Measurements from ENCODE around the gene UBA3. TPM values are rescaled to one million over a fixed set of nuclear protein-coding genes. Genes with fewer than 3 reads are reported as not detected.

UBA3 gene
- total RNA-seq, 4 donors from 2014 or later, result 39.1 to 78.8 (median 42.6) TPM

DNA sequence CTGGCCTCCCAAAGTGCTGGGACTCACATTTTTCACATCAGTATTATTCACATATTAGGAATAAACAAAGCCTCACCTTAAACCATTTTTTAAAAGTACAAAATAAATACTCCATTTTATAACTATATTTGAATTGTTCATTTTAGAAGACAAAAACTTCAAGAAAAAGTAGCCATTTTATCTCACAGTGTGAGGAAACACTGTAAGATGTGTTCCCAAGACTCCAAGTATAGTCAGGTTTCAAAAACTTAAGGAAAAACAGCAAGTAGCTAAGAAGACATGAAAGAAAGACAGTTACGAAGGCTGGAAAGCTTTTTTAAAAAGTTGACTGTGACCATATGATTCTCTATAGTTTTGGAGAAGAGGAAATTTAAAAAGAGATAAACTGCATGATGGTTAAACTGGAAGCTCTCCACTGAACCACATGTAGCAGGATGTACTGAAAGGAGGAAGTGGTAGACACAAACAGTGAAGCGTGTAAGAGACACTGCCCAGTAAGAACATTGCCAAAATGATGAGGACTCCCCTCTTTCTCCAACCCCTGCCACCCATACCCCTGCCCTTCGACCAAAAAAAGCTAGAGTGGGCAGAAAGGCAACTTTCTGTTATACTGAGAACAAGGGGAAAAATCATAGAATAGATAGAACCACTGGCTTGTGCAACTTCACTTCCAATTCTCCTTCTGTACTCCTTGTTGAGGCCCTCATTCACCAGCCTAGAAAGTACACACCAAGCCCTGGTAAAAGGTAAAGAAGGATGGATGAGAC, 21.8 kb downstream of the UBA3 start:
- ATAC-seq (ENCODE audit: low FRiP score) (no peak), DNase-seq (ENCODE audit: low spot score) (no peak)
- TF ChIP-seq, protein P1, sequence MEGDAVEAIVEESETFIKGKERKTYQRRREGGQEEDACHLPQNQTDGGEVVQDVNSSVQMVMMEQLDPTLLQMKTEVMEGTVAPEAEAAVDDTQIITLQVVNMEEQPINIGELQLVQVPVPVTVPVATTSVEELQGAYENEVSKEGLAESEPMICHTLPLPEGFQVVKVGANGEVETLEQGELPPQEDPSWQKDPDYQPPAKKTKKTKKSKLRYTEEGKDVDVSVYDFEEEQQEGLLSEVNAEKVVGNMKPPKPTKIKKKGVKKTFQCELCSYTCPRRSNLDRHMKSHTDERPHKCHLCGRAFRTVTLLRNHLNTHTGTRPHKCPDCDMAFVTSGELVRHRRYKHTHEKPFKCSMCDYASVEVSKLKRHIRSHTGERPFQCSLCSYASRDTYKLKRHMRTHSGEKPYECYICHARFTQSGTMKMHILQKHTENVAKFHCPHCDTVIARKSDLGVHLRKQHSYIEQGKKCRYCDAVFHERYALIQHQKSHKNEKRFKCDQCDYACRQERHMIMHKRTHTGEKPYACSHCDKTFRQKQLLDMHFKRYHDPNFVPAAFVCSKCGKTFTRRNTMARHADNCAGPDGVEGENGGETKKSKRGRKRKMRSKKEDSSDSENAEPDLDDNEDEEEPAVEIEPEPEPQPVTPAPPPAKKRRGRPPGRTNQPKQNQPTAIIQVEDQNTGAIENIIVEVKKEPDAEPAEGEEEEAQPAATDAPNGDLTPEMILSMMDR (IDR thresholded peaks at IDR 0.05), result no peak

DNA sequence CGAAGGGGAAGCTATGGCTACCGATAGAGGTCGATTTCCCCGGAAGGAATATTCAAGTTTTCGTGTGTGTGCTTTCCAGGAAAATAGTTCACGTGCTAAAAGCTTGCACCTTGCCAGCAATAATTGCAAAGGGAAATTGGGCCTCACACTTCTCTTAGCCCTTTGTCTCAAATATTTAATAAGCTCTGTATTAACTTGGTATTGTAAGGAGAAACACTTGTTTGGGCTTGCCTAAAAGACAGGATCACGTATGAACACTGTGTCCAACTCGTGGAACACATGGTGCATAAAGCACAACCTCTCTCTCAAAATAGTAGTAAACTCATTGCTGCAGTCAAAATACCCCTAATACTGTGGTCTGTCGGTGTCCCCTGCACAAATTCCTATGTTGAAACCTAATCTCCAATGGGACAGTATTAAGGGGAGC, 27.7 kb downstream of the UBA3 start:
- peak; percentile 6 for ATAC-seq (ENCODE audit: low FRiP score)
- TF ChIP-seq, protein P1 (IDR thresholded peaks at IDR 0.05), result no peak

DNA sequence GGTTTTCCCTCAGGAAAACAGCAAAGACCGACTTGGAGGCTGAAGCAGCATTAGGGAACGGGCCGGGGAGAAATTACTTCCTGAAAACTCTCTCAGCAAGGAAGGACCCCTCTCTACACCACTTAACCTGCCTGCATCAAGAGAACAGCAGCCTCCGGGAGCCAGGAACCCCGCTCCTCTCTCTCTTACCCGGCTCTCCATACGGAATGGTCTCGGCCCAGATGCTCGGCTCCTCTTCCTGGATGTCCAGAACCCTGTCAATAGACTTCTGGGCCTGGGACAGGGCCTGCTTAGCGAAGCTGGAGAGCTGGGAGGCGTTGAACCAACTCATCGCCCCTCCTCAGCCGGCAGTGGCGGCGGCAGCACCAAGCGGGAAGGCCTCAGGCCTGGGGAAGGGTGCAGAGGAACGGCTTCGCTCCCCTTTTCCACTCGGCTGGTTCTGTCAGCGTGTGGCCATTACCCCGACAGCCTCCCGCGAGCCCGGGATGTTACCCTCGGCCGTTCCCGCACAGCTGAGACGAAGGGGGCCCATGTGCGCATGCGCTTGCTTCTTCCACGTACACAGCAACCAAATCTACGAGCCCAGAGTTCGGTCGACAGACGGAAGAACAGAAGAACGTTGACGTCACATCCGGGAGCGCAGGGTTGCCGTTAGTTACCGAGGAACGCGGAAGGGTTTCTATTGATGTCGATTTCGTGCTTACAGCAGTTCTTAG, 28.3 kb downstream of the UBA3 start, which contains the start of gene TMF1:
Gene TMF1 (minus strand): TSS at position 578 of the 716 bp plus-strand sequence. CDS start 247 bp downstream, at position 331.
- ATAC-seq (ENCODE audit: low FRiP score) (peak; percentile 99), DNase-seq (ENCODE audit: low spot score) (peak; percentile 98)
- TF ChIP-seq, protein P1 (IDR thresholded peaks at IDR 0.05), result no peak

More for the DNA sequence above, 27.7 kb downstream of the UBA3 start:
- no peak for DNase-seq (ENCODE audit: low spot score)

DNA sequence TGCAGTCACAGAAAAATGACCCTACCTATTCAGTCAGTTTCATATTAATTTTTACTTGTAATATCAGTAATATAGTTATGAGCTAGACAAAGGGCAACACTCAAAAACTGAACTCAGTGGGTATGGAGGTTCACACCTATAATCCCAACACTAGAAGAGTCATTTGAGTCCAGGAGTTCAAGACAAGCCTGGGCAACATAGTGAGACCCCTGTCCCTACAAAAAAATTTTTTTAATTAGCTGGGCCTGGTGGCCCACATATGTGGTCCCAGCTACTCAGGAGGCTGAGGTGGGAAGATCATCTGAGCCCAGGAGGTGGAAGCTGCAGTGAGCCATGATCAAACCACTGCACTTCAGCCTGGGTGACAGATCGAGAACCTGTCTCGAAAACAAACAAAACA, 31.2 kb downstream of the UBA3 start:
- DNase-seq (ENCODE audit: low spot score) (no peak), ATAC-seq (ENCODE audit: low FRiP score) (no peak)
- TF ChIP-seq, protein P1 (IDR thresholded peaks at IDR 0.05), result no peak

DNA sequence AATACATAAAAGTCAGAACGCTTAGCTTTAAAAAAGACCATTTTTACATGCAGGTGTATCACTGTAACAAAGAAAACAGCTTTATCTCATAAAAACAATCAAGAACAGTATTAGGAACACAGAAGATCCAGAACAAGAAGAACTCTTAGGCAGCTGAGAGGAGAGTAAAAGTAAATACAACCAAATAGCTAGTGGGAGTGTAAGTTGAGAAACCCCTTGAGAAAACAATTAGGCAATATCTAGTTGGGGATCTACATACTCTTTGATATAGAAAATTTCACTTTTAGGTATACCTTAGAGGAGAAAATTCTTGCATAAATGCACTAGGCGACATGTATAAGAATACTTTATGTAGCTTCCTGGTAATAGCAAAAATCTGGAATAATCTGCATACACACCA, 35.6 kb downstream of the UBA3 start:
- DNase-seq (ENCODE audit: low spot score) (no peak), ATAC-seq (ENCODE audit: low FRiP score) (no peak)
- TF ChIP-seq, protein P1 (IDR thresholded peaks at IDR 0.05), result no peak

DNA sequence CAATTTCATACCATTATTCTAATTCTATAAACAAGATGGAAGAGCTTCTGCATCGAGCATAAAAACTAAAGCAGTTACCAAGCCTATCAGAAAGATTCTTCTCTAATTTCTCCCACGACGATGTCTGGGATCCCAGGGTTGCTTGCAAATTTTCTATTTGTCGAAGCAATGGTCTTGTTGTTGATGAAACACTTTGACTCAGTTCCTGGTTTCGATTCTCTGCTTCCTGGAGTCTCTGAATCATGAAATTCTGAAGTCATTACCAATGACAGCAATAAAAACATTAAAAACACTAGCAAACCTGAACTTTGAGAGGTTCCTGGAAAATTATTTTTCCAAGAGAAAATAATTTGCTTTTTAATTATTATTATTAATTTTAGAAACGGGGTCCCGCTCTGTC, 46.7 kb downstream of the UBA3 start:
- no peak for ATAC-seq (ENCODE audit: low FRiP score)
- TF ChIP-seq, protein P1 (IDR thresholded peaks at IDR 0.05), result no peak
- DNase-seq (ENCODE audit: low spot score), result no peak

All from omental fat pad (tissue), 4 donors.